Kidney (tissue), 14 donors: Measurements from ENCODE around the gene TMEM119. TPM values are rescaled to one million over a fixed set of nuclear protein-coding genes. Genes with fewer than 3 reads are reported as not detected.
"Not testable (repeated sequence)": the region's sequence is repeated elsewhere in the genome, so short reads cannot be mapped to it uniquely, and the experiment has no call there.

Experiments
- DNase-seq, 5 donors: peaks; one replicate each; pipeline ENCODE4 v3.0.0-alpha.2; 2013 to 2020
- FAIRE-seq: peaks from 2 replicates; lab custom pipeline; 2012; peaks lifted over from hg19 to GRCh38; lab: Jason Lieb, UNC
- H3K27ac ChIP-seq, 2 donors: one replicate each; pipeline ENCODE4 v1.7.0; 2013; ENCODE audit warnings: low read depth in 2 of 2, low read length in 2 of 2, inconsistent platforms in 1 of 2
- H3K27me3 ChIP-seq: one replicate; pipeline ENCODE4 v1.7.1; 2013; ENCODE audit warnings: low read length, inconsistent platforms; ENCODE audit not compliant: control insufficient read depth, insufficient read depth
- H3K36me3 ChIP-seq, 3 donors: one replicate each; pipeline versions ENCODE4 v1.7.0 to v1.7.1; 2013; ENCODE audit warnings: low read length in 3 of 3, control low read depth in 1 of 3, inconsistent platforms in 1 of 3; ENCODE audit not compliant: insufficient read depth in 3 of 3, control insufficient read depth in 2 of 3
- H3K4me1 ChIP-seq, 3 donors: one replicate each; pipeline versions ENCODE4 v1.7.0 to v1.7.1; 2013; ENCODE audit warnings: low read length in 3 of 3, inconsistent platforms in 1 of 3, low read depth in 1 of 3; ENCODE audit not compliant: control insufficient read depth in 2 of 3, insufficient read depth in 2 of 3
- H3K4me3 ChIP-seq, 3 donors: one replicate each; pipeline versions ENCODE4 v1.7.0 to v1.8.1; 2013; ENCODE audit warnings: low read length in 3 of 3, control low read depth in 1 of 3, inconsistent platforms in 1 of 3
- H3K9ac ChIP-seq, 3 donors: one replicate each; pipeline versions ENCODE4 v1.7.0 to v1.7.1; 2013; ENCODE audit warnings: low read length in 3 of 3, control low read depth in 1 of 3, inconsistent platforms in 1 of 3
- H3K9me3 ChIP-seq, 3 donors: one replicate each; pipeline versions ENCODE4 v1.7.0 to v1.7.1; 2013; ENCODE audit warnings: low read length in 3 of 3, control low read depth in 1 of 3, inconsistent platforms in 1 of 3; ENCODE audit not compliant: control insufficient read depth in 2 of 3, insufficient read depth in 1 of 3
- CTCF ChIP-seq: IDR thresholded peaks from 3 replicates; pipeline ENCODE4 v1.5.1; 2012; ENCODE audit warnings: mild to moderate bottlenecking, moderate library complexity, borderline replicate concordance; ENCODE audit not compliant: insufficient read depth; ENCODE audit errors: extremely low read depth
- intact Hi-C: fragments of 100-400 bp; cut with DNase I; formaldehyde crosslinking; loops from one replicate; pipeline ENCODE4 v1.11.1; 2022
- polyA plus RNA-seq: library from polyadenylated mRNA; stranded (reverse); fragments of 350-450 nt; fragmentation: Illumina TruSeq; extraction: RNeasy Lipid Tissue Mini Kit (QIAGEN cat#74804); gene quantifications from one replicate; pipeline ENCODE4 v1.2.3, GENCODE V29; 2014; ENCODE audit warnings: low read depth, low replicate concordance; ENCODE audit not compliant: insufficient read depth
- total RNA-seq: library from RNA; stranded (reverse); fragmentation: NEBNext Ultra II Directional; extraction: Animal tissue kit (Norgen Biotek cat#: 25700); gene quantifications from one replicate; pipeline ENCODE4 v1.2.1, GENCODE V29; 2021
- donor health status: control.
- donor health status: control.
- donor health status: control.
- donor health status: control.
- donor health status: control.
- donor health status: DM: yes; HTN: yes; CAD: no.
- donor health status: Normal renal cell carcinoma (clear cell type).

The TMEM119 gene
- total and polyA plus RNA-seq, 2 donors from 2014 or later = 4.1 to 15.8 TPM

- H3K9ac ChIP-seq = no peak overlapping the region
- no peak for TF ChIP-seq CTCF
- H3K9me3 ChIP-seq = no peaks in the 10 kb centered on the region
- peaks cover 0 to 27% (median 14%) of the 10 kb centered on the region in 3 donors for H3K4me1 ChIP-seq
- H3K27ac ChIP-seq = no peak overlapping the region
- no peak overlapping the region for H3K4me3 ChIP-seq
- DNase-seq (no peak), FAIRE-seq (no peak)
- H3K36me3 ChIP-seq = peaks cover 0 to 4% (median 2%) of the 10 kb centered on the region in 3 donors
- intact Hi-C loops = no loop called here
- no peaks in the 10 kb centered on the region for H3K27me3 ChIP-seq
Observed at GRCh38 chr12:108559007-108559655, 38.8 kb downstream of the TMEM119 start.

DNA sequence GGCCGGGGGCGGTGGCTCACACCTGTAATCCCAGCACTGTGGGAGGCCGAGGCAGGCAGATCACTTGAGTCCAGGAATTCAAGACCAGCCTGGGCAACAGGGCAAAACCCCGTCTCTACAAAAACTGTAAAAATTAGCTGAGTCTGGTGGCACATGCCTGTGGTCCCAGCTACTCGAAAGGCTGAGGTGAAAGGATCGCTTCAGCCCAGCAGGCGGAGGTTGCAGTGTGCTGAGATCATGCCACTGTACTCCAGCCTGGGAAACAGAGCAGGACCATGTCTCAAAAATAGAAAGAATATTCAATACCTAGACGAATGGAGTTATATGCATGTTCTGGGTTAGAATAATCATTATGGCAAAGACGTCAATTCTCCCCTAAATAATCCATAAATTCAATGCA is 42.5 kb downstream of the TMEM119 start:
- H3K4me3 ChIP-seq, FAIRE-seq, H3K27me3 ChIP-seq, DNase-seq, intact Hi-C loops, H3K36me3 ChIP-seq, H3K9ac ChIP-seq, H3K27ac ChIP-seq, H3K9me3 ChIP-seq: not testable (repeated sequence)
- peaks cover 0 to 14% (median 8%) of the 10 kb centered on the region in 3 donors for H3K4me1 ChIP-seq

GRCh38 chr12:108553799-108554198 is 44.1 kb downstream of the TMEM119 start:
- intact Hi-C loops = no loop called here
- peaks cover 0 to 4% (median 0%) of the 10 kb centered on the region in 3 donors for H3K36me3 ChIP-seq

More at GRCh38 chr12:108553799-108554198, 44.1 kb downstream of the TMEM119 start:
- no peak for TF ChIP-seq CTCF
- Histone ChIP-seq H3K9me3 (no peaks in the 10 kb centered on the region), H3K4me1 (peaks cover 0 to 2% (median 0%) of the 10 kb centered on the region in 3 donors), H3K9ac (no peak overlapping the region), H3K27ac (no peak overlapping the region), H3K27me3 (no peaks in the 10 kb centered on the region), H3K4me3 (no peak overlapping the region)
- FAIRE-seq (no peak), DNase-seq (no peak)
